Ascending aorta (tissue), 2 donors: ENCODE measurements around the gene PBRM1. TPM values are rescaled to one million over a fixed set of nuclear protein-coding genes. Genes with fewer than 3 reads are reported as not detected.

Experiments used
- DNase-seq, 2 donors: peaks; one replicate each; pipeline ENCODE4 v3.0.0-alpha.2; 2019; ENCODE audit warnings: low spot score in 2 of 2
- H3K27ac ChIP-seq, 2 donors: fragments of 200-600 bp; sonication (generic); one replicate each; pipeline ENCODE4 v1.5.1; 2016 to 2017; ENCODE audit warnings: mild to moderate bottlenecking in 1 of 2
- H3K27me3 ChIP-seq: fragments of 200-600 bp; sonication (generic); one replicate; pipeline ENCODE4 v1.5.1; 2017
- H3K36me3 ChIP-seq, 2 donors: fragments of 200-600 bp; sonication (generic); one replicate each; pipeline ENCODE4 v1.5.1; 2016
- H3K4me1 ChIP-seq, 2 donors: fragments of 200-600 bp; sonication (generic); one replicate each; pipeline ENCODE4 v1.5.1; 2016 to 2017; ENCODE audit warnings: mild to moderate bottlenecking in 1 of 2
- H3K4me3 ChIP-seq, 2 donors: fragments of 200-600 bp; sonication (generic); one replicate each; pipeline ENCODE4 v1.5.1; 2016 to 2017; ENCODE audit warnings: mild to moderate bottlenecking in 1 of 2
- H3K9me3 ChIP-seq, 2 donors: fragments of 200-600 bp; sonication (generic); one replicate each; pipeline ENCODE4 v1.5.1; 2016
- intact Hi-C: fragments of 100-400 bp; cut with DNase I; formaldehyde crosslinking; loops from one replicate; pipeline ENCODE4 v1.15.1; 2023
- total RNA-seq: library from RNA; depleted of rRNA; stranded (reverse); fragments of >200 nt; gene quantifications from one replicate; pipeline ENCODE4 v1.1.0, GENCODE V29; 2016
- TF ChIP-seq, protein P1 (sequence below), 3 experiments: fragments of 200-600 bp in 2 of 3; fragments of 450-650 bp in 1 of 3; sonication (generic) in 2 of 3; IDR thresholded peaks; one replicate each; pipeline ENCODE4 v1.5.1; 2016 to 2019; ENCODE audit warnings: antibody characterized with exemption in 3 of 3, mild to moderate bottlenecking in 1 of 3, moderate library complexity in 1 of 3

PBRM1 gene
- total RNA-seq, 1 donor from 2014 or later, result 36.7 TPM

DNA sequence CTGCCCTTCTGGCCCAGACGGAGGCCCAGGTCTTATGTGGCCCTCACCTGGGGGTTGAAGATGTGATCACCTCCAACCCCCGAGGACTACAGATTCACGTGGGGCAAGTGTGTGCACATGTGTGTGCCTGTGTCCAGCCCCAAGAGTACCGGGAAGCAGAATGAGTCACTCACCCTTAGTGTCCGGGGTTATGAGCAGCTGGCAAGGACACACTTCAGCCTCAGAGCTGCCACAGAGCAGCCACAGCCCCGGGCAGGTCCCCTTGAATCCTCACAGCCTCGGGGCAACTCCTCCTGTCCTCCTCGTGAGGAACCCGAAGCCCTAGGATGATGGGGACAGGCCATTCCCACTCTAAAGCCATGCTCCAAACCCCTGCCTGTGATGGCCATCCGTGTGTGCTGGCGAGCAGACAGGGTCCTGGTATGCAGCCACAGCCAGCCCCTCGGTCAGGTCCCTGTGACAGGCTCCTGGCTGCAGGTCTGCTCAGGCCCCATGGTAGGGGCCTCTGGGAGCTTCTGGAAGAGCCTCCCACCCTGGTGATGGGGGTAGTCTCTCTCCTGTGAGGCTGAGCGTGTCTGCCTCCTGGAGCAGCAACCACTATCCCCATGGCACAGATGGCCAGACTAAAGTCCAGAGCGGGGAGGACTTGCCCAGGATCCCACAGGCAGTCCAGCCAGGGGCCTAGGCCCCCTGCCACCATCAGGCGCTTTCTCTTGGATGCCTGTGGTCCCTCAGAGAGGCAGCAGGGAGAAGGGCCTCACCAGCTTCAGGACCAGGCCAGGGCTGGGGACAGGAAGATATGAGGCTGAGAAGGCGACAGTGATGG, 189.7 kb downstream of the PBRM1 start:
- DNase-seq, result no peak
- Histone ChIP-seq H3K4me1 (no peaks in the 10 kb centered on the region), H3K9me3 (no peaks in the 10 kb centered on the region), H3K36me3 (peaks cover 23 to 27% of the 10 kb centered on the region in 2 donors), H3K4me3 (peak overlapping the region; percentile 32 to 52), H3K27me3 (no peaks in the 10 kb centered on the region), H3K27ac (peak overlapping the region; percentile 8 to 32)
- intact Hi-C loops, result no loop called here
- TF ChIP-seq, protein P1, sequence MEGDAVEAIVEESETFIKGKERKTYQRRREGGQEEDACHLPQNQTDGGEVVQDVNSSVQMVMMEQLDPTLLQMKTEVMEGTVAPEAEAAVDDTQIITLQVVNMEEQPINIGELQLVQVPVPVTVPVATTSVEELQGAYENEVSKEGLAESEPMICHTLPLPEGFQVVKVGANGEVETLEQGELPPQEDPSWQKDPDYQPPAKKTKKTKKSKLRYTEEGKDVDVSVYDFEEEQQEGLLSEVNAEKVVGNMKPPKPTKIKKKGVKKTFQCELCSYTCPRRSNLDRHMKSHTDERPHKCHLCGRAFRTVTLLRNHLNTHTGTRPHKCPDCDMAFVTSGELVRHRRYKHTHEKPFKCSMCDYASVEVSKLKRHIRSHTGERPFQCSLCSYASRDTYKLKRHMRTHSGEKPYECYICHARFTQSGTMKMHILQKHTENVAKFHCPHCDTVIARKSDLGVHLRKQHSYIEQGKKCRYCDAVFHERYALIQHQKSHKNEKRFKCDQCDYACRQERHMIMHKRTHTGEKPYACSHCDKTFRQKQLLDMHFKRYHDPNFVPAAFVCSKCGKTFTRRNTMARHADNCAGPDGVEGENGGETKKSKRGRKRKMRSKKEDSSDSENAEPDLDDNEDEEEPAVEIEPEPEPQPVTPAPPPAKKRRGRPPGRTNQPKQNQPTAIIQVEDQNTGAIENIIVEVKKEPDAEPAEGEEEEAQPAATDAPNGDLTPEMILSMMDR (IDR thresholded peaks at IDR 0.05), result no peak

Other genes with a start within 250 kb of the PBRM1 start
- 163 TPM for gene SEMA3G, start 240.8 kb downstream of the PBRM1 start, total RNA-seq
- 68.6 TPM for gene TNNC1, start 231.9 kb downstream of the PBRM1 start, total RNA-seq
- gene NISCH, start 230.3 kb downstream of the PBRM1 start, total RNA-seq, result 58.3 TPM
- 363 TPM for gene STAB1, start 190.6 kb downstream of the PBRM1 start, total RNA-seq
- 95.5 TPM for gene NT5DC2, start 152.1 kb downstream of the PBRM1 start, total RNA-seq
- not detected for gene UQCC5, start 149.3 kb downstream of the PBRM1 start, total RNA-seq
- 50.4 TPM for gene GNL3, start 119 bp upstream of the PBRM1 start, total RNA-seq
- gene GLT8D1, start 19.9 kb upstream of the PBRM1 start, total RNA-seq, result 38.3 TPM
- gene SPCS1, start 20.2 kb upstream of the PBRM1 start, total RNA-seq, result 170 TPM
- gene NEK4, start 85.0 kb upstream of the PBRM1 start, total RNA-seq, result 11.4 TPM
- gene ITIH1, start 91.7 kb upstream of the PBRM1 start, total RNA-seq, result 2.0 TPM
- gene ITIH3, start 108.9 kb upstream of the PBRM1 start, total RNA-seq, result 38.3 TPM
- 9.8 TPM for gene ITIH4, start 144.8 kb upstream of the PBRM1 start, total RNA-seq
- gene MUSTN1, start 149.1 kb upstream of the PBRM1 start, total RNA-seq, result 132 TPM
- gene STIMATE, start 211.6 kb upstream of the PBRM1 start, total RNA-seq, result 18.9 TPM